ENCODE data around the gene LAGE3. TPM values are rescaled to one million over a fixed set of nuclear protein-coding genes. Genes with fewer than 3 reads are reported as not detected.

LAGE3 gene
- total and polyA plus RNA-seq, 2 experiments from 2014 or later = 71.2 to 71.4 TPM

GRCh38 chrX:154468217-154468616 is 10.9 kb downstream of the LAGE3 start:
- TF ChIP-seq CTCF (IDR thresholded peaks at IDR 0.05; ENCODE audit: low read depth, low read length) = no peak
- no peaks in the 10 kb centered on the region for H3K27me3 ChIP-seq
- no peak overlapping the region for H3K4me3 ChIP-seq
- H3K4me1 ChIP-seq (ENCODE audit: low read depth) = no peaks in the 10 kb centered on the region
- H3K36me3 ChIP-seq = no peaks in the 10 kb centered on the region
- H3K9me3 ChIP-seq (ENCODE audit: low read depth) = no peaks in the 10 kb centered on the region
- DNase-seq (ENCODE audit: low read depth in 1 of 2, low spot score in 1 of 2) = no peak
- no peak overlapping the region for H3K27ac ChIP-seq

- no peaks in the 10 kb centered on the region for H3K27me3 ChIP-seq
- H3K4me1 ChIP-seq (ENCODE audit: low read depth) = no peaks in the 10 kb centered on the region
- DNase-seq (ENCODE audit: low read depth in 1 of 2, low spot score in 1 of 2) = no peak
- H3K36me3 ChIP-seq = no peaks in the 10 kb centered on the region
- H3K27ac ChIP-seq = no peak overlapping the region
- H3K4me3 ChIP-seq = no peak overlapping the region
- H3K9me3 ChIP-seq (ENCODE audit: low read depth) = no peaks in the 10 kb centered on the region
- no peak for TF ChIP-seq CTCF (IDR thresholded peaks at IDR 0.05; ENCODE audit: low read depth, low read length)
Observed at GRCh38 chrX:154467556-154467955, 11.5 kb downstream of the LAGE3 start.

GRCh38 chrX:154466907-154467306 is 12.2 kb downstream of the LAGE3 start:
- TF ChIP-seq CTCF (IDR thresholded peaks at IDR 0.05; ENCODE audit: low read depth, low read length) = no peak
- no peak for DNase-seq (ENCODE audit: low read depth in 1 of 2, low spot score in 1 of 2)
- no peak overlapping the region for H3K27ac ChIP-seq
- no peaks in the 10 kb centered on the region for H3K4me1 ChIP-seq (ENCODE audit: low read depth)
- no peaks in the 10 kb centered on the region for H3K27me3 ChIP-seq
- H3K36me3 ChIP-seq = no peaks in the 10 kb centered on the region
- no peak overlapping the region for H3K4me3 ChIP-seq
- H3K9me3 ChIP-seq (ENCODE audit: low read depth) = no peaks in the 10 kb centered on the region

GRCh38 chrX:154466036-154466435 is 13.0 kb downstream of the LAGE3 start:
- no peak for DNase-seq (ENCODE audit: low read depth in 1 of 2, low spot score in 1 of 2)
- no peaks in the 10 kb centered on the region for H3K4me1 ChIP-seq (ENCODE audit: low read depth)

GRCh38 chrX:154465601-154466000 is 13.5 kb downstream of the LAGE3 start:
- H3K4me1 ChIP-seq (ENCODE audit: low read depth) = no peaks in the 10 kb centered on the region
- H3K4me3 ChIP-seq = no peak overlapping the region
- H3K27me3 ChIP-seq = no peaks in the 10 kb centered on the region
- no peaks in the 10 kb centered on the region for H3K9me3 ChIP-seq (ENCODE audit: low read depth)
- TF ChIP-seq CTCF (IDR thresholded peaks at IDR 0.05; ENCODE audit: low read depth, low read length) = no peak
- no peak overlapping the region for H3K27ac ChIP-seq
- DNase-seq (ENCODE audit: low read depth in 1 of 2, low spot score in 1 of 2) = no peak
- no peaks in the 10 kb centered on the region for H3K36me3 ChIP-seq

More at GRCh38 chrX:154466036-154466435, 13.0 kb downstream of the LAGE3 start:
- H3K36me3 ChIP-seq = no peaks in the 10 kb centered on the region
- no peak overlapping the region for H3K4me3 ChIP-seq
- H3K9me3 ChIP-seq (ENCODE audit: low read depth) = no peaks in the 10 kb centered on the region
- TF ChIP-seq CTCF (IDR thresholded peaks at IDR 0.05; ENCODE audit: low read depth, low read length) = no peak
- no peaks in the 10 kb centered on the region for H3K27me3 ChIP-seq
- no peak overlapping the region for H3K27ac ChIP-seq

Measured in cardiac muscle cell (in vitro differentiated cells and primary cell).